ENCODE measurements around the gene GATAD2B.
"Not testable (repeated sequence)": the region's sequence is repeated elsewhere in the genome, so short reads cannot be mapped to it uniquely, and the experiment has no call there.

Gene GATAD2B

DNA sequence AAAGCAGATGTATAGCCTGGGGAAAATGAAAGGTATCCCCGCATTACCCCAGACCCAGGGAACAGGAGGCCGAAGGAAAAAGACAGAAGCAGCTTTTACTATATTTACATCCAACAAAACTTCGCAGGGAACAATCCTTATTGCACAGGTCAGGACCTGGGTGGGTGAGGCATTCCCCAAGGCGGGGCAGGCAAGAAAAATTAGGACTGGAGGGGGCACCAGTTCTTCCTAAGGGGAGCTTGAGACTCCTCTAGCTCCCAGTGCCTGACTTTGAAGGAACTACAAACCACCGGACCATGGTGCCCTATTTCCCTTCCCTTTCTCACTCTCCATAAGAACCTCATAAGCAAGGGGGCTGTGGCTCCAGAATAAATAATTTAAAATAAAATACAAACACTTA is 6.7 kb upstream of the GATAD2B start:
- no peak for DNase-seq

DNA sequence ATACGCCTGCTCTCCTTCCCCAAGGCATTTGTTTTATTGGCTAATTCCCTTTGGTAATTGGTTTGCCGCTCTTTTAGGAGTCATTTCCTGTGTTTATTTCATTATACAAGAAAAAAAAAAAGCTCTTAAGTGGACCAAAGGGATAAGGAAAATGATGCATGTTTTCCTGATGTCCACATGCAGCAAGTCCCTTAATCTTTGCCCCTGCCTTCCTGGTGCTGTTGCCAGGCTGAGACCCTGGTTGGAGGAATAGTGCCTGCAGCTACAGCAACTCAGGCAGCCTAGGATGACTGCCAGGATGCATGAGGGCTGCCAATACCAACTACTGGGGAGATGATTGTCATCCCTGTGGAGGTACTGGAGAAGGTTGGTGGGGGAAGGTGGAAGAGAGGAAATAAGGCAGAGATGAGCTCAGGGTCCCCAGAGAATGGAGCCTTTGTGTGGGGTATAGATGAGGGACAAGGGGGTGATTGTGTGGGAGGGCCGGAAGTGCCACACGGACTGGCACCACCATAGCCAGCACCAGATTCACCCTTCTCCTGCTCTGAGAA is 6.1 kb upstream of the GATAD2B start:
- DNase-seq, result no peak

DNA sequence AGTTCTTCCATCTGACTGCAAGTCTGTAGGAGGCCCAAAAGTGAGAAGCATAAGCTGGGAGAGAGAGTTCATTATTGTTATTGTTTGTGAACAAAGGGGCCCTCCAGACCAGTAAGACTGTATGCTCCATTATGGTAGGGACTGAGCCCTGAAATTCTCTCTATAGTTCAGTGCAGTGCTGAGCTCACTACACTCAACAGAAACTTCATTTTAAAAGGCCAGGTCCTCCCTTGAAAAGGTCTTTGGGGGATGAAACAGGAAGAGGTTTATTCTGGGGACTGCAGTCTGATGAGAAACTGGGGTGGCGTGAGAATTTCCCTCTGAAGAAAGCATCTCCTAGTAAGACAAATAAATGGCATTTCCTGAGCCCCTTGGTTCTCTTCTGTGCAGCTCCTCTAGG is 5.5 kb upstream of the GATAD2B start:
- DNase-seq, result no peak

DNA sequence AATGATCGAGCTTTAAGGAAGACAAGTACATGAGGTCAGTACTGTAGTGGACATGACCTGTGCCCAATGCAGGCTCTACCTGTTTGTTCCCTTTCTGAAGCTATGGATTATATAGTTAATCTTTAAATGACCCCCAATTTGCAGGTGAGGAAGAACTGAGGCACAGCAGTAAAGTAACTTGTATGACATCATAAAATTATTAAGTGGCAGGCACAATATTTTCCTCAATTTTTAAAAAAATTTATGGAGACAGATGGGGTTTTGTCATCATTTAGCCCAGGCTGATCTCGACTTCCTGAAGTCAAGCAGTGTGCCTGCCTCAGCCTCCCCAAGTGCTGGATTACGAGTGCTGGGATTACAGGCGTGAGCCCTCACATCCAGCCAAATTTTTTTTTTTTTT is 3.6 kb upstream of the GATAD2B start:
- DNase-seq, result no peak

DNA sequence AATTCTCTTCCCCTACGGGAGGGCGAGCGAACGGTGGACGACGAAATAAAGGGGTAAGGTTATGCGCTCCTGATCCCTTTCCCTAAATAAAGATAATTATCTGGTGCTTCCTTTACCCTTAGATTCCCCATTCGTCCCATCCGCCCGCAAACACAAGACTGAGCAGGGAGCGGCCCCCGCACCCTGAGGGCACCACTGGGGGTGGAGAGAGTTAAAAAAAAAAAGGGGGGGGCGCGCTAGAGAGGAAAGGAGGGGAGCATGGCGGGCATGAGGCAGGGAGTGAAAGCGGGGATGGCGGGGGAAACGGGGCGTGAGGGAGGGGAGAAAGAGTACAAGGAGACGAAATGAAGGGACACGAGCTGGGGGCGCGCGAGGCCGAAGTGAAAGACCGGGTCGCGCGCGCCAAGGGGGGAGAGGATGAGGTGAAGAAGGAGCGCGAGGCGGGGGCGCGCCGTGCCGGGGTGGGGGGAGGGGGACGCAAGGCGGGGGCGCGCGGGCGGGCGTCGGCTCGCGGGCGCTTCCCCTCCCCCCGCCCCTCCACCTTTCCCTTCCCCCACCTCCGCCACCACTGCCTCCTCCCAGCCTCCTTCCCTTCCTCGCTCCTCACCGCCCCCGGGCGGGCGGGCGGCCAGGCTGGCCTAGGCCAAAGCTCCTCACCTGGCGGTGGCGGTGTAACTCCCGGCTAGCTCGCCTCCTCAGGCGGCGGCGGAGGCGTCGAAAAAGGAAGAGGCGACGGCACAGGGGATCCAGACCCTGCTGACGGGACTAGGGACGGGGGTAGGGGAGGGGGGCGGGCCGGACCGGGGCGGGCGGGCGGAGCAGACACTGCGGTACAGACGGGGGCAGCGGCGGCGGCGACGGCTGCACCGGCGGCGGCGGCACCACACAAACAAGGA is 448 bp downstream of the GATAD2B start:
- DNase-seq, result peak; percentile 59

DNA sequence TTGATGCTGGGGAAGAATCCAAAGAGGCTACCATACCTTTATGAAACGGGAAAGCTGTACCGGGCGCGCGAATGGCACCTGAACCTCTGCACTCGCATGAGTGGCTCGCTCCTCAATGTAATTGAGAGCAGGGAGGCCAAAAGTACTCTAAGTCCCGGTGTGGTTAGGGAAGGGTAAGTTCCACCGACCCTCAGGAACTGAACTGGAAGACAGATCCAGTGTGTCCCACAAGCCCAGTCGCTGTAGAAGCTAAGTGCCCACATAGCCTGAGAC is 1.0 kb downstream of the GATAD2B start:
- no peak for DNase-seq

DNA sequence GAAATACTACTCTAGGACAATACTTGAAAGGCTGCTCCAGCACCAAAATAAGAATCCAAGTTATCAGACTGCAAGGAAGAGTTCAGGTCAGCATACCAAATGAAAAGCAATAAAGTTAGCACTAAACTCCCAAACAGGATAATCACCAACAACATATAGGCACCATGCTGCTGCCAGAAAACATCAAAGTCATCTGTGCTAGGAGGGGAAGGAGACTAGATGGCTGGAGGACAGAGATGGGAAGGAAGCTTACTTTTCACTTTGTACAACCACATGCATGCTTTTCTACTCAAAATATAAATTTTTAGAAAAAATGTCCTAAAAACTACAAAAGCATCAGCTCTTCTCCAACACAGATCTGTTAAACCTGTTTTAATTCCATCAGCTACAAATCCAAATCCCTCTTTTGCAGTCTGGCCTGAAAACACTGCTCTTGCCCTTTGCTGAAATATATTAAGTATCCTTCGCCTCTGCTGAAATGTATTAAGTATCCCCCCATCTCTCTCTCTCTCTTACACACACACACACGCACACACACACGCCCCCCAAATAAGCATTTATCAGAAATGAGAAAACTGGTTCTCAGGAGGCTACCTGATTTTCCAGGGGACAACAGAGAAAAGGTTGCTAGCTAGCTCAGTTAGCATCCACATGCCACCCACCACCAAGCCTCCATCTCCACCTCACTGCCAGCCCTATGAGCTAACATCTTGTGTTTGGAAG is 1.5 kb downstream of the GATAD2B start:
- no peak for DNase-seq

DNA sequence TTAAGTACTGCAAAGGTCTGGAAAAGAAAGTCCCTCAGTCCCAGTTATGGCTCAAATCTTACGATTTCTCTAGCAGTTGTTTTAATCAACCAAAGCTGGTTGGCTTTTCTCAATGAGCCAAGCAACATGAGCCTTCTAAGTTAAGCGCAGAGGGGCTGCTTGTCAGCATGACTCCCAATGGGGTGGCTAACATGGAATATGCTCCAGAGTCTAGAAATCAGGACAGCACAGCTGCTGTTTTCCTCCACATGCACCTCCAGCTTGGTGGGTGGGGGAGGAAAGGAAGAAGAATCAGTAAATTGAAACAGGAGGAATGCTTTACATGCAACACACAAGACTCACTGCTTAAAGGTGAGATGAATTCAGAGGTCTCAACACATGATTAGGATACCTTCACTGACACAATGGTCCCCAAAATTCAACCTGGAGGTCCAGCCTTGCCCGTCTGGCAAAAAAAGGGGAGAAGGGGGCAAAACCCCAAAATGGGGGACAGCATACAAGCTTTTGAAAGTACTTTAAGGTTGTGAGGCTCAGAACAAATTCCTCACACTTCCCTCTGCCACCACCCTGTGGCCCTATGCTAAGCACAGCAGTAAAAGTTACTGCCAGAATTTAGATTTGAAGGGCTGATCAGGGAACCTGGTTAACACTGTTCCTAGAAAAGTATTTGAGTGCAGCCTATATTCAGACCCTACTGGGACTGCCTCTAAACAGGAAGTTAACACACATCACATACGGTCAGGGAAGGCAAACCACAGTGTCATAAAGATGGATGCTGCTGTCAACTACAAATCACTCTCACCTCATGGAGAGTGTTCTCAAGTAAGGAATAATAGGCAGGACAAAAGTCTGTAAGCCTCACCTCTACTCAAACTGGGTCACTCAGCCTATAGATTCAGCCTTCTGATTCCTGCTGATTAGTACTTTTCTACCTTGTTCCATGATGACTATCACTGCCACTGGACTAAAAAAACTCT is 2.6 kb downstream of the GATAD2B start:
- no peak for DNase-seq

DNA sequence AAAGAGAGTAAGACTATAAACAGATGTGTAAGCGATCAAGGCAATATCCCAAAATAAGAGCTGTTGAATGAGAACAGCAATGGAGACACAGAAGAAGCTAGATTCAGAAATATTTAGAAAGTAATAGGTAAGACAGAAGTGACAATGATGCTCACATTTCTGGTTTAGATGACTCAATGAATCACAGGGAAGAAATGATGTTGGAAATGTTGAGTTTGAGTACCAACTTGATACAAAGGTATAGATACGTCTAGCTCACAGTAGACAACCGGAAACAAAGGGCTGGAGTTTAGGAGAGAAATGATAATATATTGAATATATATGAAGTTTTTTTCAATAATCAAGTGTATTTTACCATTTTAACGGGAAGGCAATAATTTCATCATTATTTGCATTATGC is 6.5 kb downstream of the GATAD2B start:
- no peak for DNase-seq

DNA sequence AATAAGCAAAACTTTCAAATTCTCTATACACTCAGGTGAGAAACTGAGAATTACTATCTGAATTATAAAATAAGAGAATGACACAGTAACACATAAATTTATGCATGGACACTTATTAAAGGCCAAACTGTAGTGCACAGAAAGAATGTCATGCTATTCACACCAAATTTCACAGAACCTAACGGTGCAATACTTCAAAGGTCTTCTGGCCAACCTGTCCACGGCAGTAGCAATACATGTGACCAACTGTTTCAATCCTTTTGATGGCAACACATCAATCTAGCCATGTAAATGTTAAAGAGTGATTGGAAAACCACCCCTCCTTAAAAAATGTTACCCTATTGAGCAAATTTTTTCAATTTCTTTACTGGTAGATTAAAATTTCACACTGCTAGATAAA is 10.4 kb downstream of the GATAD2B start:
- no peak for DNase-seq

DNA sequence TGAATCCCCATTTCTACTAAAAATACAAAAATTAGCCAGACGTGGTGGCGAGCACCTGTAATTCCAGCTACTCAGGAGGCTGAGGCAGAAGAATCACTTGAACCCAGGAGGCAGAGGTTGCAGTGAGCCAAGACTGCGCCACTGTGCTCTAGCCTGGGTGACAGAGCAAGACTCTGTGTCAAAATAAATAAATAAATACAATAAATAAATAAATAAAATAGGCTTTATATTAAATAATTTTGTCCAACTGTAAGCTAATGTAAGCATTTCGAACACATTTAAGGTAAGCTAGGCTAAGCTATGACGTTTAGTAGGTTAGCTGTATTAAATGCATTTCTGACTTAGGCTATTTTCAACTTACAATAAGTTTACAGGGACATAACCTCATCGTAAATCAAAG is 12.2 kb downstream of the GATAD2B start:
- DNase-seq, result not testable (repeated sequence)

DNA sequence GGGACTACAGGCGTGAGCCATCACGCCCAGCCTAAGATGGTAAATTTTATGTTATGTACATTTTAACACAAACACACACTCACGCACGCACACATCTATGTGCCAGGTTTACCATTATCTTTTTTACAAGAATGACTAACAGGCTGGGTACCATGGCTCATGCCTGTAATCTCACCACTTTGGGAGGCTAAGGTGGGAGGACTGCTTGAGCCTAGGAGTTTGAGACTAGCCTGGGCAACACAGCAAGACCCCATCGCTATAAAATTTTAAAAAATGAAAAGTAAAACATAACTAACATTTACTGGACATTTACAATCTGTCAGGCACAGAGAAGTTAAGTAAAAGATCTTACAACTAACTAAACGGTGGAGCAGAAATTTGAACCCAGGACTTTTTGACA is 14.7 kb downstream of the GATAD2B start:
- no peak for DNase-seq

DNA sequence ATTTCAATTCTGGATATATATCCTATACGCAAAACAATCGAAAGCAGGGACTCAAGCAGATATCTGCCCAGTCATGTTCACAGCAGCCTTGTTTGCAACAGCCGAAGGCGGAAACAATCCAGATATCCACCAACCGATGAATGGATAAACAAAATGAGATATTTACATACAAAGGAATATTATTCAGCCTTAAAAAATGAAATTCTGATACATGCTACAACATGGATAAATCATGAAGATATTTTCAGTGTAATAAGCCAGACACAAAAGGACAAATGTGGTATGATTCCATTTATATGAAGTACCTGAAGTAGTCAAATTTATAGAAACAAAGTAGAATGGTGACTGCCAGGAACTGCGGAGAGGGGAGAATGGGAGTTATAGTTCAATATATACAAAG is 15.6 kb downstream of the GATAD2B start:
- no peak for DNase-seq

DNA sequence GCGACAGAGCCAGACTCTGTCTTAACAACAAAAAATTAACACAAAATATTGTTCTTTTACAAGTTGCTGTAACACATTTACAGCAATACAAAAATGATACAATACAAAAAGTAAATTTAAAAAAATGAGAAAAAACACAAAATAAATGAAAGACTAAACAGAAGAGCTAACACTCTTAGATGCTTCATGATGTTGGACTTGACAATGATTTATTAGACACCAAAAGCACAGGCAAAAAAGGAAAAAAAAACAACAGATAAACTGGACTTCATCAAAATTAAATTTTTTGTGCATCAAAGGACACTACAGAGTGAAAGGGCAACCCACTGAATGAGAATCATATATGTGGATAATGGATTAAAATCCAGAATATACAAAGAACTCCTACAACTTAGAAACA is 16.4 kb downstream of the GATAD2B start:
- no peak for DNase-seq

DNA sequence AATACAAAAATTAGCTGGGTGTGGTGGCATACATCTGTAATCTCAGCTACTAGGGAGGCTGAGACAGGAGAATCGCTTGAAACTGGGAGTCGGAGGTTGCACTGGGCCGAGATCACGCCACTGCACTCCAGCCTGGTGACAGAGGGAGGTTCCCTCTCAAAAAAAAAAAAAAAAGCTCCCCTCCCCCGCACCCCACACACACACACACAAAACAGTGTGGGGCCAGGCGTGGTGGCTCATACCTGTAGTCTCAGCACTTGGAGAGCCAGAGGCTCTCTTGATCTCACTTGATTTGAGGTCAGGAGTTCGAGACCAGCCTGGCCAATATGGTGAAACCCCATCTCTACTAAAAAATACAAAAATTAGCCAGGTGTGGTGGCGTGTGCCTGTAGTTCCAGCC is 16.9 kb downstream of the GATAD2B start:
- not testable (repeated sequence) for DNase-seq

DNA sequence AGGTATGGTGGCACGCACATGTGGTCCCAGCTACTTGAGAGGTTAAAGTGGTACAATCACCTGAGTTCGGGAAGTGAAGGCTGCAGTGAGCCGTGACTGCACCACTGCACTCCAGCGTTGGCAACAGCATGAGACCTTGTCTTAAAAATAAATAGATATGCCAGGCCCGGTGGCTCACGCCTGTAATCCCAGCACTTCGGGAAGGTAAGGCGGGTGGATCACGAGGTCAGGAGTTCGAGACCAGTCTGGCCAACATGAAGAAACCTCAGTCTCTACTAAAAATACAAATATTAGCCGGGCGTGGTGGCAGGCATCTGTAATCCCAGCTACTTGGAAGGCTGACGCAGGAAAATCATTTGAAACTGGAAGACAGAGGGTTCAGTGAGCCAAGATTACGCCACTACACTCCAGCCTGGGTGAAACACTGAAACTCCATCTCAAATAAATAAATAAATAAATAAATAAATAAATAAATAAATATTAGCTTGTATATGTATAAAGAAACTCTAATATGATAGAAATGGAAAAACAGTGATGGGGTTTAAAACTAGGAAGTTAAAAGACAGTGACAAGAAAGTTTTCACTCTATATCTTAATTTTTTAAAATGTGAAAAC is 18.8 kb downstream of the GATAD2B start:
- DNase-seq, result no peak

DNA sequence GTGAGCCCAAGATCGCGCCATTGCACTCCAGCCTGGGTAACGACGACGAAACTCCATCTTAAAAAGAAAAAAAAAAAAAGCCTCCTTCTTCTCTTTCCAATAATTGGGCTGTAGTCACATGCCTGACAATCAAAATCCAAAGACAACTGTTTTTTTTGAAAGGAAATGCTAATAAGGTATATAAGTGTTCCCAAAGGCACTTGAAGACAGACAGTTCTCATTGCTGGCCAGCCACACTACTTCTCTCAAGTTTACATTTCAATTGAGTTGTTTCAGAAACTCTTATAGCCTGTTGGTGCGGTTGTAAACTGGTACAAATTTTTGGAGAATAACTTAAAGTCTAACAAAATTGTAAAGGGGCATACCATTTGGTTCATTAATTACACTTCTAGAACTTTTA is 23.3 kb downstream of the GATAD2B start:
- DNase-seq, result no peak

DNA sequence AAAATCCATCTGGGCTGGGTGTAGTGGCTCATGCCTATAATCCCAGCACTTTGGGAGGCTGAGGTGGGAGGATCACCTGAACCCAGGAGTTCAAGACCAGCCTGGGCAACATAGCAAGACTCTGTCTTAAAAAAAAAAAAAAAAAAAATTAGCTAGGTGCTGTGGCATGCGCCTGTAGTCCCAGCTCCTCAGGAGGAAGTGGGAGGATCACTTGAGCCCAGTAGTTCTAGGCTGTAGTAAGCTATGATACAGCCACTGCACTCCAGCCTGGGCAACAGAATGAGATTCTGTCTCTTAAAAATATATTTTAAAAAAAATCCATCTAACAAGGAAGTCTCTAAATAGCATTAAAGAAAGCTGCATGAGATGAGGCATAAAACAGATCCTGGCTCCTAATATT is 26.9 kb downstream of the GATAD2B start:
- DNase-seq, result not testable (repeated sequence)

DNA sequence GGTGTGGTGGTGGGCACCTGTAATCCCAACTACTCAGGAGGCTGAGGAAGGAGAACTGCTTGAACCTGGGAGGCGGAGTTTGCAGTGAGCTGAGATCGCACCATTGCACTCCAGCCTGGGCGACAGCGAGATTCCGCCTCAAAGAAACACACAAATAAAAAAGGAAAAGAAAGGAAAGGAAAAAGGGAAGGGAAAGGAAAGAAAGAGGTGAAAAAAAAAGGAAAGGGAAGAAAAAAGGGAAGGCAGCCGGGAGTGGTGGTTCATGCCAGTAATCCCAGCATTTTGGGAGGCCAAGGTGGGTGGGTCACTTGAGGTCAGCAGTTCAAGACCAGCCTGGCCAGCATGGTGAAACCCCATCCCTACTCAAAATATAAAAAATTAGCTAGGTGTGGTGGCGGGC is 31.7 kb downstream of the GATAD2B start:
- not testable (repeated sequence) for DNase-seq

DNA sequence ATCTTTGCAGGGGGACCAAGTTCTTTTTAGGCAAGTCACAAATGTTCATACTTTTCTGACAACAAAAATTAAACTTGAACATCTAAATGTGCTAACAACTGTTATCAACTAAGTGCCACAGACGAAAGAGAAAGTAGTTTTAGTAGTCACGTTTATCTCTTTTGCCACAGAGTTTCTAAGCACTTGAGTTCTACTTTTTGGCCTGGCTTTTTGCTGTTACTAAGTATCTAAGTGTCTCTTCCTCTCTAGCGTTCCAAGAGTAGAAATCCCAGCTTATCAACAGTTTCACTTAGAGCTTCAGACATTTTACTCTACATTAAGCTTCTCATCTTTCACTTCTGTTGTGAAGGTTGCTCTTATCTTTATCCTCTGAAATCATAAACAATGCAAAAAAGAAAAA is 34.2 kb downstream of the GATAD2B start:
- no peak for DNase-seq

DNA sequence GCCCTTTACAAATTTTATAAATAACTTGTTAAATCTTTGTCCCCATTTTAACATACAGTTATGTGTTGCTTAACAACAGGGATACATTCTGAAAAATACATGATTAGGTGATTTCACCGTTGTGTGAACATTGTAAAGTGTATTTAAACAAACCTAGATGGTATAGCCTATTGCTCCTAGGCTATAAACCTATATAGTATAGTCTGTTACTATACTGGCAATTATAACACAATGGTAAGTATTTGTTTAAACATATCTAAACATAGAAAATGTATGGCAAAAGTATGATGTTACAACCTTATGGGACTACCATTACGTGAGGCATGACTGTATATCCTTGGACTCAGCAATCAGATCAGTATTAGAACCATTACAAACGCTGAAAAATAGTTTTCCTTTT is 36.6 kb downstream of the GATAD2B start:
- no peak for DNase-seq

DNA sequence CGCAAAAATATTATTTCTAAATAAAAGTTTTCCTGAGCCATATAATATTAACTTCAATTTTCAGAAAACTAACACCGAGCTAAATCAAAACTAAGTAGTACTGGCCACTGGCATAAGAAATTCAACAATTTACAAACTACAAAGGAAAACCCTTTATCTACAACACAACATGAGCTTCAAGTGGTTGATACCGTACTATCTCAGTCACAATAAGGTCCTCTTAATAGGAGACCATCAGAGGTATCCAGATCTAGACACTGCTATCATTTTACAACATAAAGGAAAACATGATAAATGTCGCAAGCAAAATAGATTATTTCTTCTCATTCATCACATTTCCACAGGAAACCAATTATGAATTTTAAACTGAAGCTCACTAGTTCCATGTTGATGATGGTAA is 39.5 kb downstream of the GATAD2B start:
- DNase-seq, result no peak
